Karpas-422 (cell line): ENCODE measurements around the gene RFLNA. TPM values are rescaled to one million over a fixed set of nuclear protein-coding genes. Genes with fewer than 3 reads are reported as not detected.
A peak's percentile ranks its signal among the peaks of the same experiment; 100 is the strongest.

Experiments used
- DNase-seq: peaks from one replicate; pipeline ENCODE4 v3.0.0-alpha.2; 2015
- H2AFZ ChIP-seq: fragments of 200-600 bp; sonication (generic); 2 replicates; pipeline ENCODE4 v1.6.1; 2014; ENCODE audit warnings: antibody characterized with exemption, low read length, mixed read lengths
- H3K27ac ChIP-seq: fragments of 200-600 bp; sonication (generic); 2 replicates; pipeline ENCODE4 v1.5.1; 2014; ENCODE audit warnings: mild to moderate bottlenecking, low read length, moderate library complexity
- H3K27me3 ChIP-seq: fragments of 200-600 bp; sonication (generic); 2 replicates; pipeline ENCODE4 v1.6.1; 2014; ENCODE audit warnings: low read length, mixed read lengths
- H3K36me3 ChIP-seq: fragments of 200-600 bp; sonication (generic); 2 replicates; pipeline ENCODE4 v1.6.1; 2014; ENCODE audit warnings: low read length, mixed read lengths; ENCODE audit not compliant: insufficient read depth
- H3K4me1 ChIP-seq: fragments of 200-600 bp; sonication (generic); 2 replicates; pipeline ENCODE4 v1.6.1; 2014; ENCODE audit warnings: mild to moderate bottlenecking, low read length, mixed read lengths
- H3K4me2 ChIP-seq: fragments of 200-600 bp; sonication (generic); 2 replicates; pipeline ENCODE4 v1.6.1; 2014; ENCODE audit warnings: low read length, low read depth, mild to moderate bottlenecking; ENCODE audit not compliant: poor library complexity, severe bottlenecking
- H3K4me3 ChIP-seq: fragments of 200-600 bp; sonication (generic); 2 replicates; pipeline ENCODE4 v1.5.1; 2014; ENCODE audit warnings: mild to moderate bottlenecking, antibody characterized with exemption, low read length, mixed read lengths
- H3K79me2 ChIP-seq: fragments of 200-600 bp; sonication (generic); 2 replicates; pipeline ENCODE4 v1.6.1; 2014; ENCODE audit warnings: mild to moderate bottlenecking, low read length, mixed read lengths
- H3K9ac ChIP-seq: fragments of 200-600 bp; sonication (generic); 2 replicates; pipeline ENCODE4 v1.6.0; 2014; ENCODE audit warnings: low read length
- H3K9me2 ChIP-seq: fragments of 200-600 bp; sonication (generic), shearing (Covaris generic); replicated peaks from 2 replicates; pipeline ENCODE4 v1.6.0; 2014; ENCODE audit warnings: mild to moderate bottlenecking, low read length, moderate library complexity; ENCODE audit not compliant: insufficient read depth
- H3K9me3 ChIP-seq: fragments of 300-700, 200-600 bp; sonication (generic); 2 replicates; pipeline ENCODE4 v1.6.1; 2014; ENCODE audit warnings: low read length, mixed read lengths
- H4K20me1 ChIP-seq: fragments of 200-600 bp; sonication (generic); 2 replicates; pipeline ENCODE4 v1.6.1; 2014; ENCODE audit warnings: mild to moderate bottlenecking, antibody characterized with exemption, low read length, low read depth; ENCODE audit not compliant: insufficient read depth
- total RNA-seq: library from RNA; depleted of rRNA; stranded (reverse); fragments of >200 nt; shearing (Covaris generic); gene quantifications from 2 replicates; pipeline ENCODE4 v1.2.3, GENCODE V29; 2014; ENCODE audit warnings: low replicate concordance

Gene RFLNA
- total RNA-seq, 1 experiment from 2014 or later: not detected

- no peaks in the 10 kb centered on the region for H3K4me1 ChIP-seq
- no peaks in the 10 kb centered on the region for H3K9me3 ChIP-seq
- no peaks in the 10 kb centered on the region for H4K20me1 ChIP-seq
- no peaks in the 10 kb centered on the region for H3K9me2 ChIP-seq
- H3K27ac ChIP-seq: no peak overlapping the region
- H3K4me3 ChIP-seq: no peak overlapping the region
- no peak overlapping the region for H2AFZ ChIP-seq
- no peak overlapping the region for H3K4me2 ChIP-seq
- DNase-seq: no peak
- H3K27me3 ChIP-seq: no peaks in the 10 kb centered on the region
- no peaks in the 10 kb centered on the region for H3K79me2 ChIP-seq
- no peak overlapping the region for H3K9ac ChIP-seq
- no peaks in the 10 kb centered on the region for H3K36me3 ChIP-seq
Measured at GRCh38 chr12:124264089-124264795, 30.7 kb upstream of the RFLNA start.

GRCh38 chr12:124264879-124265278 is 30.0 kb upstream of the RFLNA start:
- no peaks in the 10 kb centered on the region for H3K36me3 ChIP-seq
- H3K9me3 ChIP-seq: no peaks in the 10 kb centered on the region
- H3K27ac ChIP-seq: no peak overlapping the region
- no peak overlapping the region for H2AFZ ChIP-seq
- H3K4me1 ChIP-seq: no peaks in the 10 kb centered on the region
- no peak overlapping the region for H3K4me3 ChIP-seq
- no peak overlapping the region for H3K9ac ChIP-seq
- H3K79me2 ChIP-seq: no peaks in the 10 kb centered on the region
- no peaks in the 10 kb centered on the region for H3K27me3 ChIP-seq
- H3K9me2 ChIP-seq: no peaks in the 10 kb centered on the region
- no peaks in the 10 kb centered on the region for H4K20me1 ChIP-seq
- no peak for DNase-seq
- H3K4me2 ChIP-seq: no peak overlapping the region

DNA sequence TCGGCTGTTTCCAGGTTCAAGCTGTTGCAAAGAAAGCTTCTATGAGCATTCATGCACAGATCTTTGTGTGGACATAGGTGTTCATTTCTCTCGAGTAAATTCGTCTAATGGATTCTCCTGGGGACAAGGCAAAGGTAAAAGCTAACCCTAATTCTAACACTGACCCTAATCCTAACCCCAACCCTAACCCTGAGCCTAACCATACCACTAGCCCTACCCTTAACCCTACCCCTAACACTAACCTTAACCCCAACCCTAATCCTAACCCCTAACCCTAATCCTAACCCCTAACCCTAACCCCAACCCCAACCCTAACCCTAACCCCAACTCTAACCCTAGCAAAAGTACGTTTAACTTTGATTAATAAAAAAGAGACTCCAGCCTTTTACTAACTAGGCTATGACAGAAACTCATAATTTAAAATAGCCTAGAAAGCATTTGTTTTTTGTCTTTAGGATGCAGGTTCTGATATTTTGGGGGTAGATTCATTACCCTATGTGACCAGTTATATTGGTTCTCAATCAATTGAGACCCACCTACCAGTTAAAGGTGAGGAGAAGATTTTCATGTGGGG is 27.6 kb upstream of the RFLNA start:
- Histone ChIP-seq H3K27ac (no peak overlapping the region), H4K20me1 (no peaks in the 10 kb centered on the region), H3K27me3 (no peaks in the 10 kb centered on the region), H3K4me1 (no peaks in the 10 kb centered on the region), H3K4me3 (no peak overlapping the region), H3K9ac (no peak overlapping the region), H3K4me2 (no peak overlapping the region), H2AFZ (no peak overlapping the region), H3K79me2 (no peaks in the 10 kb centered on the region), H3K9me2 (no peaks in the 10 kb centered on the region), H3K9me3 (no peaks in the 10 kb centered on the region), H3K36me3 (no peaks in the 10 kb centered on the region)
- no peak for DNase-seq

- no peak overlapping the region for H3K27ac ChIP-seq
- H3K79me2 ChIP-seq: no peaks in the 10 kb centered on the region
- H3K4me2 ChIP-seq: no peak overlapping the region
- H4K20me1 ChIP-seq: no peaks in the 10 kb centered on the region; the same call in 1 of the 2 replicates
- no peak for DNase-seq
- H3K36me3 ChIP-seq: no peaks in the 10 kb centered on the region
- no peaks in the 10 kb centered on the region for H3K9me3 ChIP-seq
- H3K9ac ChIP-seq: no peak overlapping the region
- no peak overlapping the region for H3K4me3 ChIP-seq
- H3K4me1 ChIP-seq: no peaks in the 10 kb centered on the region
- no peaks in the 10 kb centered on the region for H3K9me2 ChIP-seq
- H2AFZ ChIP-seq: no peak overlapping the region
- H3K27me3 ChIP-seq: no peaks in the 10 kb centered on the region
Measured at GRCh38 chr12:124270671-124271070, 24.2 kb upstream of the RFLNA start.

- no peaks in the 10 kb centered on the region for H3K4me1 ChIP-seq
- H3K27ac ChIP-seq: no peak overlapping the region
- no peak overlapping the region for H3K4me2 ChIP-seq
- no peak overlapping the region for H3K4me3 ChIP-seq
- no peak overlapping the region for H3K9ac ChIP-seq
- DNase-seq: peak; percentile 66
- no peaks in the 10 kb centered on the region for H3K9me2 ChIP-seq
- no peaks in the 10 kb centered on the region for H3K36me3 ChIP-seq
- H2AFZ ChIP-seq: no peak overlapping the region
- no peaks in the 10 kb centered on the region for H3K9me3 ChIP-seq
- H3K79me2 ChIP-seq: no peaks in the 10 kb centered on the region
- H3K27me3 ChIP-seq: no peaks in the 10 kb centered on the region
- no peaks in the 10 kb centered on the region; the same call in 1 of the 2 replicates for H4K20me1 ChIP-seq
Measured at GRCh38 chr12:124273630-124274029, 21.3 kb upstream of the RFLNA start.

DNA sequence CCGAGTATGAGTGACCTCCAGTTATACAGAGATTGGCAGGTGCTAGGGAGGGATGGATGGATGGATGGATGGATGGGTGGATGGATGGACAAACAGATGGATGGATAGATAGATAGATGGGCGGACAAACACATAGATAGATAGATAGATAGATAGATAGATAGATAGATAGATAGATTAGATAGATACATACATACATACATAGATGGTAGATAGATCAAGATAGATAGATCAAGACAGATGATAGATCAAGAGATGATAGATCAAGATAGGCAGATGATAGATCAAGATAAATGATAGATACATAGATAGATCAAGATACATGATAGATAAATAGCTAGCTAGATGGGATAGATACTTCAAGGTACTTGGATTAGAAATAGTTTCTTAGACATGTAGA is 18.6 kb upstream of the RFLNA start:
- H3K9me3 ChIP-seq: no peaks in the 10 kb centered on the region
- H2AFZ ChIP-seq: no peak overlapping the region
- H3K27me3 ChIP-seq: no peaks in the 10 kb centered on the region
- no peak for DNase-seq
- H3K4me1 ChIP-seq: no peaks in the 10 kb centered on the region
- no peak overlapping the region for H3K4me2 ChIP-seq
- no peaks in the 10 kb centered on the region; the same call in 1 of the 2 replicates for H4K20me1 ChIP-seq
- no peak overlapping the region for H3K27ac ChIP-seq
- no peaks in the 10 kb centered on the region for H3K9me2 ChIP-seq
- no peak overlapping the region for H3K9ac ChIP-seq
- no peak overlapping the region for H3K4me3 ChIP-seq
- no peaks in the 10 kb centered on the region for H3K36me3 ChIP-seq
- no peaks in the 10 kb centered on the region for H3K79me2 ChIP-seq

DNA sequence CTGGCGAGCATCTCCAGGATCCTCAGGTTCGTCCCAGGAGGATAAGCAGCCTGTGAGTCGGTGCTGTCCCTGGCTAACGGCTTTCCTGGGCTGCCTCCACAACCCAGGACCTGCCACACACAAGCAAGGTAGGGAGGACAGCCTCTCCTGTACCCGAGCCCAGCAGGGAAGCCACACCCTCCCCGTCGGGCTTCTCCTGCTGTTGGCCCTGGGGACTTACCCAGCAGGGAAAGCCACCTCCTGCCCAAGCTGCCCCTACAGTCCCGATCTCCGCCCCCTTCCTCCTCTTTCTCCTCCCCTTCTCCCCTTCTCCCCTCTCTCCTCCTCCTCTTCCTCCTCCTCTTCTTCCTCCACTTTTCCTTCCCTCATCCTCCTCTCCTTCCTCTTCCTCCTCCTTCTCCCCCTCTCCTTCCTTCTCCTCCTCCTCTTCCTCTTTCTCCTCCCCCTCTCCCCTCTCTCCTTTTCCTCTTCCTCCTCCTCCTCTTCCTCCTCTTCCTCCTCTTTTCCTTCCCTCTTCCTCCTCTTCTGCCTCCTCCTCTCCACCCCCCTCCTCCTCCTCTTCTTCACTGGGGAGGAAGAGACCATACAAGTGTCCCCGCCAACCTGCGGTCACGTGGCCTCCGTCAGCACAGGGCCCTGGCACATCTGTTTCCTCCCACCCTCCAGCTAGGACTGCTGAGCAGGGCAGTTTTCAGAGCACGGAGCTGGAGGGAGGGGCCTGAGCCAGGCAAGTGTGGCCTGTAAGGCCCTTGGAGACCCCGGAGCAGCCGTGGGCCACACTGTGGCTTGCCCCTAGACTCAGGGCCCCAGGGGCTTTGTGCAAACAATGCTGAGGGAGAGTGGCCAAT is 17.3 kb upstream of the RFLNA start:
- H3K27me3 ChIP-seq: no peaks in the 10 kb centered on the region
- H3K79me2 ChIP-seq: no peaks in the 10 kb centered on the region
- no peak for DNase-seq
- no peaks in the 10 kb centered on the region for H3K9me3 ChIP-seq
- no peak overlapping the region for H3K9ac ChIP-seq
- no peaks in the 10 kb centered on the region for H3K4me1 ChIP-seq
- H3K9me2 ChIP-seq: no peaks in the 10 kb centered on the region
- no peak overlapping the region for H3K27ac ChIP-seq
- no peak overlapping the region for H3K4me3 ChIP-seq
- no peak overlapping the region for H3K4me2 ChIP-seq
- H2AFZ ChIP-seq: no peak overlapping the region
- H3K36me3 ChIP-seq: no peaks in the 10 kb centered on the region
- no peaks in the 10 kb centered on the region; the same call in 1 of the 2 replicates for H4K20me1 ChIP-seq

- Histone ChIP-seq H3K4me1 (no peaks in the 10 kb centered on the region), H3K4me2 (no peak overlapping the region), H3K9me3 (no peaks in the 10 kb centered on the region), H3K9me2 (no peaks in the 10 kb centered on the region), H3K27me3 (no peaks in the 10 kb centered on the region), H3K27ac (no peak overlapping the region), H3K79me2 (no peaks in the 10 kb centered on the region), H3K36me3 (no peaks in the 10 kb centered on the region), H3K4me3 (no peak overlapping the region), H3K9ac (no peak overlapping the region), H4K20me1 (no peaks in the 10 kb centered on the region; the same call in 1 of the 2 replicates), H2AFZ (no peak overlapping the region)
- DNase-seq: no peak
Measured at GRCh38 chr12:124278389-124279101, 16.3 kb upstream of the RFLNA start.
